Caco-2 (cell line): ENCODE measurements around the gene BTRC. TPM values are rescaled to one million over a fixed set of nuclear protein-coding genes. Genes with fewer than 3 reads are reported as not detected.

Experiments used
- BruUV-seq: library from RNA; stranded (reverse); fragments of 400-500 nt; replicated peaks from 2 replicates; lab custom pipeline; 2021; lab: Mats Ljungman, UMichigan
- CTCF ChIA-PET: fragments of 300-600 bp; sonication (Branson Sonifier 250); formaldehyde crosslinking; loops from one replicate; lab custom pipeline; 2022; ENCODE audit warnings: antibody characterized with exemption; lab: Charles Lee
- POLR2A ChIA-PET: fragments of 300-600 bp; sonication (Branson Sonifier 250); formaldehyde crosslinking; loops from one replicate; lab custom pipeline; 2022; ENCODE audit warnings: antibody characterized with exemption; lab: Charles Lee
- DNase-seq, 2 experiments: peaks; one replicate each; pipeline versions ENCODE4 v3.0.0 to v3.0.0-alpha.2; 2020 to 2022
- H3K27me3 ChIP-seq: replicated peaks from 2 replicates; pipeline ENCODE4 v1.6.0; 2011; ENCODE audit warnings: low read length; ENCODE audit not compliant: control insufficient read depth, insufficient read depth
- H3K36me3 ChIP-seq: 2 replicates; pipeline ENCODE4 v1.5.1; 2011; ENCODE audit warnings: low read length; ENCODE audit not compliant: control insufficient read depth, insufficient read depth
- H3K4me1 ChIP-seq: fragments of 250-450 bp; sonication (Bioruptor Pico); 2 replicates; pipeline ENCODE4 v1.5.1; 2020; ENCODE audit warnings: mild to moderate bottlenecking
- H3K4me3 ChIP-seq: 2 replicates; pipeline ENCODE4 v1.5.1; 2011; ENCODE audit warnings: low read depth, mild to moderate bottlenecking, control low read depth, low read length
- H3K9me3 ChIP-seq: fragments of 250-450 bp; sonication (Bioruptor Pico); 2 replicates; pipeline ENCODE4 v1.5.1; 2020; ENCODE audit warnings: mild to moderate bottlenecking, moderate library complexity
- H3K27ac Mint-ChIP-seq: one replicate; pipeline ENCODE4 v1.8.0; 2022; ENCODE audit warnings: mixed read lengths; ENCODE audit not compliant: unreplicated experiment
- H3K27me3 Mint-ChIP-seq: one replicate; pipeline ENCODE4 v1.8.0; 2022; ENCODE audit warnings: mixed read lengths; ENCODE audit not compliant: insufficient read depth, unreplicated experiment
- H3K36me3 Mint-ChIP-seq: one replicate; pipeline ENCODE4 v1.8.0; 2022; ENCODE audit warnings: mild to moderate bottlenecking, mixed read lengths; ENCODE audit not compliant: insufficient read depth, unreplicated experiment
- H3K4me1 Mint-ChIP-seq: one replicate; pipeline ENCODE4 v1.8.0; 2022; ENCODE audit warnings: low read depth, mixed read lengths; ENCODE audit not compliant: unreplicated experiment
- H3K4me3 Mint-ChIP-seq: one replicate; pipeline ENCODE4 v1.8.0; 2022; ENCODE audit warnings: mild to moderate bottlenecking, moderate library complexity, mixed read lengths; ENCODE audit not compliant: unreplicated experiment
- H3K9me3 Mint-ChIP-seq: one replicate; pipeline ENCODE4 v1.8.0; 2022; ENCODE audit warnings: mixed read lengths; ENCODE audit not compliant: unreplicated experiment
- intact Hi-C: fragments of 100-400 bp; cut with micrococcal nuclease; formaldehyde crosslinking; loops from one replicate; pipeline ENCODE4 v1.10.0; 2022; ENCODE audit not compliant: unreplicated experiment
- total RNA-seq: library from RNA; stranded (reverse); gene quantifications from 2 replicates; pipeline ENCODE4 v1.2.3, GENCODE V29; 2022
- TF ChIP-seq, protein P1 (sequence below), 2 experiments: fragments of 200-600 bp in 1 of 2; IDR thresholded peaks; 1 replicate in 1 of 2; 2 replicates in 1 of 2; pipeline versions ENCODE4 v1.5.1 to v1.8.0; 2011 to 2022; ENCODE audit warnings: antibody characterized with exemption in 1 of 2, control low read depth in 1 of 2, inconsistent platforms in 1 of 2, low read depth in 1 of 2, low read length in 1 of 2, mild to moderate bottlenecking in 1 of 2, moderate library complexity in 1 of 2; ENCODE audit not compliant: insufficient read depth in 1 of 2, severe bottlenecking in 1 of 2, unreplicated experiment in 1 of 2

Gene BTRC
- total RNA-seq, 1 experiment from 2014 or later, result 19.6 TPM

DNA sequence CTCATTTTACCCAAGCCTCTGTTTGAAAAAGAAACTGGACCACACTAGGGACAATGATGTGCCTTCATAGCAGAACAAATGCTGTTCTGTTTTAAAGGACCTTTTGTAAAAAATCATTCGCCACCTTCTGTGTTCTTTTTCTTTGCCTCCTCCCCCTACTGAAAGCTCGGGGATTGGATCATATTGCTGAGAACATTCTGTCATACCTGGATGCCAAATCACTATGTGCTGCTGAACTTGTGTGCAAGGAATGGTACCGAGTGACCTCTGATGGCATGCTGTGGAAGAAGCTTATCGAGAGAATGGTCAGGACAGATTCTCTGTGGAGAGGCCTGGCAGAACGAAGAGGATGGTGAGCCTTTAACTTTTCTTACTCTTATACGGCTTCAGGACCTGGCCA is 171.9 kb downstream of the BTRC start:
- H3K27ac Mint-ChIP-seq, result no peak overlapping the region
- H3K27me3 ChIP-seq, result no peaks in the 10 kb centered on the region
- no peak overlapping the region for H3K4me3 ChIP-seq
- H3K4me1 ChIP-seq, result peaks cover 29% of the 10 kb centered on the region
- no peaks in the 10 kb centered on the region for H3K27me3 Mint-ChIP-seq
- no peaks in the 10 kb centered on the region for H3K9me3 Mint-ChIP-seq
- H3K36me3 Mint-ChIP-seq, result no peaks in the 10 kb centered on the region
- no TSS peak for BruUV-seq
- no peak overlapping the region for H3K4me3 Mint-ChIP-seq
- no peaks in the 10 kb centered on the region; the same call in 1 of the 2 replicates for H3K9me3 ChIP-seq
- H3K36me3 ChIP-seq, result no peaks in the 10 kb centered on the region
- TF ChIP-seq, protein P1, sequence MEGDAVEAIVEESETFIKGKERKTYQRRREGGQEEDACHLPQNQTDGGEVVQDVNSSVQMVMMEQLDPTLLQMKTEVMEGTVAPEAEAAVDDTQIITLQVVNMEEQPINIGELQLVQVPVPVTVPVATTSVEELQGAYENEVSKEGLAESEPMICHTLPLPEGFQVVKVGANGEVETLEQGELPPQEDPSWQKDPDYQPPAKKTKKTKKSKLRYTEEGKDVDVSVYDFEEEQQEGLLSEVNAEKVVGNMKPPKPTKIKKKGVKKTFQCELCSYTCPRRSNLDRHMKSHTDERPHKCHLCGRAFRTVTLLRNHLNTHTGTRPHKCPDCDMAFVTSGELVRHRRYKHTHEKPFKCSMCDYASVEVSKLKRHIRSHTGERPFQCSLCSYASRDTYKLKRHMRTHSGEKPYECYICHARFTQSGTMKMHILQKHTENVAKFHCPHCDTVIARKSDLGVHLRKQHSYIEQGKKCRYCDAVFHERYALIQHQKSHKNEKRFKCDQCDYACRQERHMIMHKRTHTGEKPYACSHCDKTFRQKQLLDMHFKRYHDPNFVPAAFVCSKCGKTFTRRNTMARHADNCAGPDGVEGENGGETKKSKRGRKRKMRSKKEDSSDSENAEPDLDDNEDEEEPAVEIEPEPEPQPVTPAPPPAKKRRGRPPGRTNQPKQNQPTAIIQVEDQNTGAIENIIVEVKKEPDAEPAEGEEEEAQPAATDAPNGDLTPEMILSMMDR (IDR thresholded peaks at IDR 0.05; ENCODE audit: insufficient read depth in 1 of 2, low read depth in 1 of 2, low read length in 1 of 2, severe bottlenecking in 1 of 2, unreplicated experiment in 1 of 2), result no peak
- POLR2A ChIA-PET, result no interaction called here
- CTCF ChIA-PET, result no interaction called here
- peaks cover 23% of the 10 kb centered on the region for H3K4me1 Mint-ChIP-seq
- intact Hi-C loops, result no loop called here
- no peak for DNase-seq

DNA sequence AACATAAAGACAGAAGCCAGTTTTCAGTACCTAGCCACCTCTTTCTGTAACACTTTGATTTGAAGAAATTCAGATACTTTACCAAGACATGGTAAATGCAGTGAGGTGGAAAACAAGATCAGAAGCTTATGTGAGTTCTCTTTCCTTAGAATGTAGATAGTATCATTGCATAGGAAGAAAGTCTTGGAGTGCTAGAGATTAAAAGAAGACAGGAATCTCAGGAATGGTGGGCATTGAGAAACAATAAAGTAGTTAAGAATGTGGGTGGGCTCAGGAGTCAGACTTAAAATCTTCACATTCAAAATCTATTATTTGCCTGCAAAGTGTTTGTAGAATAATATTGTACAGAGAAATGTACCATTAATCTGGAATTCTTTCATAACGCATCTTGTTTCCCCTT is 175.2 kb downstream of the BTRC start:
- Mint-ChIP-seq H3K27ac (peak overlapping the region; percentile 69), H3K9me3 (no peaks in the 10 kb centered on the region), H3K4me3 (no peak overlapping the region), H3K27me3 (no peaks in the 10 kb centered on the region), H3K4me1 (peaks cover 23% of the 10 kb centered on the region), H3K36me3 (no peaks in the 10 kb centered on the region)
- TF ChIP-seq, protein P1 (IDR thresholded peaks at IDR 0.05; ENCODE audit: insufficient read depth in 1 of 2, low read depth in 1 of 2, low read length in 1 of 2, severe bottlenecking in 1 of 2, unreplicated experiment in 1 of 2), result no peak
- H3K36me3 ChIP-seq, result no peaks in the 10 kb centered on the region
- intact Hi-C loops, result no loop called here
- no peaks in the 10 kb centered on the region for H3K27me3 ChIP-seq
- H3K4me3 ChIP-seq, result no peak overlapping the region
- no TSS peak for BruUV-seq
- no peak for DNase-seq
- ChIA-PET POLR2A (interaction anchor here (0.6 kb wide), 1 partner anchor 468 kb away, joined by 3 read pairs; no protein-coding TSS in a partner anchor), CTCF (interaction anchor here (1.3 kb wide), 1 partner anchor 42 kb away, joined by 6 read pairs; no protein-coding TSS in a partner anchor)
- H3K9me3 ChIP-seq, result no peaks in the 10 kb centered on the region
- H3K4me1 ChIP-seq, result peaks cover 29% of the 10 kb centered on the region

DNA sequence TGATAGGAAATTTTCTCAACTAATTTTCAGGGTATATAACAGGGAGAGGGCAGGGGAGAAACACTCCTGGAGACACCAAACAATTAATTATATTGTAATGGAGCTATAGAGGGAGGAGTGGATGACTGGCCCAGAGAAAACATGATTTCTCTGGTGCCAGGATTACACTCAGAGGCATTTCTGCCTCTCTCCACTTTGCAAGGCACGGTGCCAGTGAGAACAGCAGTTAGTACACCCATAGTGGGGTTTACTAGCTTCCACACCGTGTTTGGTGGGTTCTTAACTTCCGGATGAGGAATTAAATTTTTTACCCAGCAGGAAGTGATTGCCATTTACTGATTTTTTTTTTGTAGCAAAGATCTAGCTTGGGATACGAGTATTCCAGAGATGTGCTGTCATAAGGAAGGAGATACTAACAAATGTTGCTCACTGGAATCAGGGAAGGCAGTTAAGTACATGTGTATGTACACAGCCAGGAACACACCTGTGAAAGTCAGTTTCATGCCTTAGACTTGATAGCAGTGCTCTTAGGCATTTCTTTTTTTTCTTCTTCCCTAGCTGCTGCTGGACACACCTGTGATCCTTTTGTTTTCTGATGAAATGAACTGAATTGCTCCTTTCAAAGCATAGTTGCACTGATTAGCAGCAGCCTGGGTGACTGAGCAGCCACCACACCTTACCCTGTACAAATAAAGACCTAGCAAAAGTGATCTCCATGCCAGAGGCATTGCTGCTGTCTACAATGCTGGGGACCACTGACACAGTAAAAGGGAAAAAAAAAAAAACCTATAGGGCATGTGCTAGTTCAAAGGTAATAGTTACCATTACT is 176.0 kb downstream of the BTRC start:
- Histone ChIP-seq H3K4me1 (peaks cover 29% of the 10 kb centered on the region), H3K27me3 (no peaks in the 10 kb centered on the region), H3K9me3 (no peaks in the 10 kb centered on the region), H3K36me3 (no peaks in the 10 kb centered on the region), H3K4me3 (no peak overlapping the region)
- TF ChIP-seq, protein P1 (IDR thresholded peaks at IDR 0.05; ENCODE audit: insufficient read depth in 1 of 2, low read depth in 1 of 2, low read length in 1 of 2, severe bottlenecking in 1 of 2, unreplicated experiment in 1 of 2), result no peak
- no peaks in the 10 kb centered on the region for H3K36me3 Mint-ChIP-seq
- no peak overlapping the region for H3K4me3 Mint-ChIP-seq
- DNase-seq, result peak; percentile 42 to 54
- no TSS peak for BruUV-seq
- H3K27me3 Mint-ChIP-seq, result no peaks in the 10 kb centered on the region
- intact Hi-C loops, result loop anchor here (2.0 kb wide), 1 partner anchor 41 kb away; no protein-coding TSS in a partner anchor
- ChIA-PET POLR2A (interaction anchor here (0.6 kb wide), 2 partner anchors 100 to 469 kb away, joined by 3 read pairs; no protein-coding TSS in a partner anchor), CTCF (interaction anchor here (1.0 to 1.3 kb wide), 2 partner anchors 35 to 41 kb away, joined by 3 to 6 read pairs; no protein-coding TSS in a partner anchor)
- no peaks in the 10 kb centered on the region for H3K9me3 Mint-ChIP-seq
- H3K4me1 Mint-ChIP-seq, result peaks cover 23% of the 10 kb centered on the region
- peak overlapping the region; percentile 69 for H3K27ac Mint-ChIP-seq
